ENCODE data around the gene NDUFS8. TPM values are rescaled to one million over a fixed set of nuclear protein-coding genes. Genes with fewer than 3 reads are reported as not detected.
A peak's percentile ranks its signal among the peaks of the same experiment; 100 is the strongest.

The NDUFS8 gene
- total and polyA plus RNA-seq, 3 donors from 2014 or later = 149 to 196 (median 184) TPM

GRCh38 chr11:68019486-68019885, 11.0 kb upstream of the NDUFS8 start:
- Histone ChIP-seq H3K4me1 (peaks cover 16% of the 10 kb centered on the region), H3K4me3 (no peak overlapping the region), H3K36me3 (ENCODE audit: low read depth, missing control alignments) (no peaks in the 10 kb centered on the region), H3K9me3 (no peaks in the 10 kb centered on the region), H3K27me3 (no peaks in the 10 kb centered on the region), H3K27ac (no peak overlapping the region)
- DNase-seq = no peak
- no peak for TF ChIP-seq POLR2A (IDR thresholded peaks at IDR 0.05)
- no peak for TF ChIP-seq CTCF (IDR thresholded peaks at IDR 0.05)
- 98 to 100% methylated on average over 4 to 11 of the region's 12 CpGs for WGBS, 2 donors
- intact Hi-C loops (cut with DNase I; ENCODE audit: low total_unique reads) = no loop called here

- TF ChIP-seq POLR2A (IDR thresholded peaks at IDR 0.05) (no peak), CTCF (IDR thresholded peaks at IDR 0.05) (peak in 1 of 3 experiments; percentile 8)
- intact Hi-C loops (cut with DNase I; ENCODE audit: low total_unique reads) = no loop called here
- no peak overlapping the region for H3K4me3 ChIP-seq
- 52 to 55% methylated on average over 8 to 11 of the region's 11 CpGs for WGBS, 2 donors
- H3K4me1 ChIP-seq = peaks cover 16% of the 10 kb centered on the region
- H3K36me3 ChIP-seq (ENCODE audit: low read depth, missing control alignments) = no peaks in the 10 kb centered on the region
- DNase-seq = no peak
- H3K9me3 ChIP-seq = no peaks in the 10 kb centered on the region
- no peak overlapping the region for H3K27ac ChIP-seq
- no peaks in the 10 kb centered on the region for H3K27me3 ChIP-seq
Measured at GRCh38 chr11:68020575-68020974, 9.9 kb upstream of the NDUFS8 start.

- intact Hi-C loops (cut with DNase I; ENCODE audit: low total_unique reads) = no loop called here
Measured at GRCh38 chr11:68021167-68021787, 9.2 kb upstream of the NDUFS8 start.

GRCh38 chr11:68022531-68022930, 8.0 kb upstream of the NDUFS8 start:
- no peak for DNase-seq
- intact Hi-C loops (cut with DNase I; ENCODE audit: low total_unique reads) = no loop called here
- WGBS, 2 donors = 90% methylated on average over 13 of the region's 13 CpGs; no CpG with 5 or more reads in 1 of the 2 donors
- Histone ChIP-seq H3K27me3 (no peaks in the 10 kb centered on the region), H3K4me1 (peaks cover 4% of the 10 kb centered on the region), H3K9me3 (no peaks in the 10 kb centered on the region), H3K36me3 (ENCODE audit: low read depth, missing control alignments) (no peaks in the 10 kb centered on the region), H3K4me3 (no peak overlapping the region), H3K27ac (no peak overlapping the region)
- no peak for TF ChIP-seq POLR2A (IDR thresholded peaks at IDR 0.05)
- TF ChIP-seq CTCF (IDR thresholded peaks at IDR 0.05) = no peak

More at GRCh38 chr11:68021167-68021787, 9.2 kb upstream of the NDUFS8 start:
- Histone ChIP-seq H3K9me3 (no peaks in the 10 kb centered on the region), H3K36me3 (ENCODE audit: low read depth, missing control alignments) (no peaks in the 10 kb centered on the region), H3K27ac (no peak overlapping the region), H3K27me3 (no peaks in the 10 kb centered on the region), H3K4me3 (no peak overlapping the region), H3K4me1 (peaks cover 16% of the 10 kb centered on the region)
- no peak for DNase-seq
- WGBS, 2 donors = 74 to 76% methylated on average over 14 to 27 of the region's 27 CpGs
- TF ChIP-seq POLR2A (IDR thresholded peaks at IDR 0.05) = no peak
- peak in 2 of 3 experiments; percentile 10 to 16 for TF ChIP-seq CTCF (IDR thresholded peaks at IDR 0.05)

- Histone ChIP-seq H3K4me3 (no peak overlapping the region), H3K27ac (no peak overlapping the region), H3K27me3 (no peaks in the 10 kb centered on the region), H3K9me3 (no peaks in the 10 kb centered on the region), H3K36me3 (ENCODE audit: low read depth, missing control alignments) (no peaks in the 10 kb centered on the region), H3K4me1 (peaks cover 2% of the 10 kb centered on the region)
- no peak for DNase-seq
- WGBS, 2 donors = 89 to 90% methylated on average over 5 of the region's 5 CpGs
- intact Hi-C loops (cut with DNase I; ENCODE audit: low total_unique reads) = no loop called here
- TF ChIP-seq CTCF (IDR thresholded peaks at IDR 0.05) = no peak
- no peak for TF ChIP-seq POLR2A (IDR thresholded peaks at IDR 0.05)
Measured at GRCh38 chr11:68024508-68024907, 6.0 kb upstream of the NDUFS8 start.

All from testis (tissue), 3 donors.